Gastrocnemius medialis (tissue), 4 donors: ENCODE data around the gene TIMP3. TPM values are rescaled to one million over a fixed set of nuclear protein-coding genes. Genes with fewer than 3 reads are reported as not detected.

Experiments
- ATAC-seq, 2 donors: fragments of 150-250 bp; one replicate each; pipeline ENCODE4 v1.9.1; 2016
- DNase-seq, 2 donors: peaks; one replicate each; pipeline ENCODE4 v3.0.0-alpha.2; 2019
- H3K27ac ChIP-seq, 4 donors: fragments of 200-600 bp; sonication (generic); 1 replicate in 1 of 4; 2 replicates in 3 of 4; pipeline ENCODE4 v1.5.1; 2016 to 2018; ENCODE audit warnings: mild to moderate bottlenecking in 2 of 4, moderate library complexity in 1 of 4
- H3K27me3 ChIP-seq, 3 donors: fragments of 200-600 bp; sonication (generic) in 2 of 3; 1 replicate in 1 of 3; 2 replicates in 2 of 3; pipeline versions ENCODE4 v1.5.1 to v1.6.0; 2016 to 2019; ENCODE audit warnings: mild to moderate bottlenecking in 1 of 3, moderate library complexity in 1 of 3
- H3K36me3 ChIP-seq, 2 donors: fragments of 200-600 bp; sonication (generic) in 1 of 2; one replicate each; pipeline ENCODE4 v1.5.1; 2017 to 2018
- H3K4me1 ChIP-seq, 2 donors: fragments of 200-600 bp; sonication (generic) in 1 of 2; one replicate each; pipeline ENCODE4 v1.5.1; 2016 to 2017; ENCODE audit warnings: mild to moderate bottlenecking in 2 of 2
- H3K4me3 ChIP-seq, 4 donors: fragments of 200-600 bp; sonication (generic) in 3 of 4; 1 replicate in 1 of 4; 2 replicates in 3 of 4; pipeline ENCODE4 v1.5.1; 2016 to 2019; ENCODE audit warnings: mild to moderate bottlenecking in 2 of 4
- H3K9me3 ChIP-seq, 3 donors: fragments of 200-600 bp; sonication (generic) in 2 of 3; 1 replicate in 1 of 3; 2 replicates in 2 of 3; pipeline ENCODE4 v1.5.1; 2016 to 2019
- POLR2A ChIP-seq, 2 donors: fragments of 450-650 bp; IDR thresholded peaks; one replicate each; pipeline ENCODE4 v1.6.1; 2017; ENCODE audit warnings: antibody characterized with exemption in 2 of 2, mild to moderate bottlenecking in 2 of 2, moderate library complexity in 2 of 2
- in situ Hi-C, 4 donors: fragments of 200-750 bp; cut with MboI; loops; one replicate each; pipeline versions ENCODE4 v1.15.0 to v1.8.0; 2017; ENCODE audit warnings: low sequenced_read_pairs in 4 of 4
- intact Hi-C: fragments of 100-400 bp; cut with DNase I; formaldehyde crosslinking; loops from one replicate; pipeline ENCODE4 v1.15.1; 2023; ENCODE audit warnings: low total_unique reads
- total RNA-seq, 4 donors: library from RNA; depleted of rRNA; stranded (reverse); fragments of >200 nt; gene quantifications; one replicate each; pipeline versions ENCODE4 v1.1.0 to v1.2.3, GENCODE V29; 2016
- TF ChIP-seq, protein P1 (sequence below), 5 experiments: fragments of 450-650 bp in 3 of 5; fragments of 200-600 bp in 2 of 5; sonication (generic) in 2 of 5; IDR thresholded peaks in 4 of 5; conservative IDR thresholded peaks in 1 of 5; 1 replicate in 4 of 5; 2 replicates in 1 of 5; pipeline ENCODE4 v1.5.1; 2016 to 2019; ENCODE audit warnings: antibody characterized with exemption in 5 of 5, mild to moderate bottlenecking in 3 of 5, moderate library complexity in 3 of 5

The TIMP3 gene
- total RNA-seq, 4 donors from 2014 or later: 102 to 247 (median 144) TPM

DNA sequence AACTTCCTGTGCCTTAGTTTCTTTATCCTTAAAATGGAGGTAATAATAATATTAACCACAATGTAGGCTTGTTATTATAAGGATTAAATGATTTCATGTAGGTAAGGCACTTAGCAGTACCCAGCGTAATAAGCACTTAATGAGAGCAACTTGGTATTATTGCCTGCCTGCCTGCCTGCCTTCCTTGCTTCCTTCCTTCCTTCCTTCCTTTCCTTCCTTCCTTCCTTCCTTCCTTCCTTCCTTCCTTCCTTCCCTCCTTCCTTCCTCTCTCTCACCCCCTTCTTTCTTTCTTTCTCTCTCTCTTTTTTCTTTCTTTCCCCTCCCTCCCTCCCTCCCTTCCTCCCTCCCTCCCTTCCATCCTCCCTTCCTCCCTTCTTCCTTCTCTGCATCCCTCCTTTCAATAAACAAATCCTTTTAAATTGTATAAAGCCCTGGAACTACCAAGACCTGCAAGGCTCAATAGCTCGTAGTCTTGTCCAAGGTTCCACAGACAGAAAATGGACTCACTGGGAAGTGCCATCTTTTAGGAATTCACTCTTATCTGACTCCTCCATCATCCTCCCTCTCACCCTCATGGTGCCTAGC, 20.7 kb upstream of the TIMP3 start:
- no peaks in the 10 kb centered on the region for H3K36me3 ChIP-seq
- ATAC-seq: no peak
- in situ Hi-C loops: loop anchor here in 1 of 4 donors (25.0 kb wide), 1 partner anchor 244 kb away; no protein-coding TSS in a partner anchor

GRCh38 chr22:32781695-32782094, 19.8 kb upstream of the TIMP3 start:
- ATAC-seq: peak in 1 of 2 donors; percentile 52
- no peaks in the 10 kb centered on the region for H3K36me3 ChIP-seq
- no peak for DNase-seq
- in situ Hi-C loops (loop anchor here in 1 of 4 donors (25.0 kb wide), 1 partner anchor 244 kb away; no protein-coding TSS in a partner anchor), intact Hi-C loops (no loop called here)
- H3K4me3 ChIP-seq: no peak overlapping the region
- no peak overlapping the region for H3K27ac ChIP-seq
- TF ChIP-seq, protein P1, sequence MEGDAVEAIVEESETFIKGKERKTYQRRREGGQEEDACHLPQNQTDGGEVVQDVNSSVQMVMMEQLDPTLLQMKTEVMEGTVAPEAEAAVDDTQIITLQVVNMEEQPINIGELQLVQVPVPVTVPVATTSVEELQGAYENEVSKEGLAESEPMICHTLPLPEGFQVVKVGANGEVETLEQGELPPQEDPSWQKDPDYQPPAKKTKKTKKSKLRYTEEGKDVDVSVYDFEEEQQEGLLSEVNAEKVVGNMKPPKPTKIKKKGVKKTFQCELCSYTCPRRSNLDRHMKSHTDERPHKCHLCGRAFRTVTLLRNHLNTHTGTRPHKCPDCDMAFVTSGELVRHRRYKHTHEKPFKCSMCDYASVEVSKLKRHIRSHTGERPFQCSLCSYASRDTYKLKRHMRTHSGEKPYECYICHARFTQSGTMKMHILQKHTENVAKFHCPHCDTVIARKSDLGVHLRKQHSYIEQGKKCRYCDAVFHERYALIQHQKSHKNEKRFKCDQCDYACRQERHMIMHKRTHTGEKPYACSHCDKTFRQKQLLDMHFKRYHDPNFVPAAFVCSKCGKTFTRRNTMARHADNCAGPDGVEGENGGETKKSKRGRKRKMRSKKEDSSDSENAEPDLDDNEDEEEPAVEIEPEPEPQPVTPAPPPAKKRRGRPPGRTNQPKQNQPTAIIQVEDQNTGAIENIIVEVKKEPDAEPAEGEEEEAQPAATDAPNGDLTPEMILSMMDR (IDR thresholded peaks at IDR 0.05 in 4 of 5, conservative IDR thresholded peaks at IDR 0.05 in 1 of 5): no peak
- no peak for TF ChIP-seq POLR2A (IDR thresholded peaks at IDR 0.05)
- H3K9me3 ChIP-seq: no peaks in the 10 kb centered on the region
- no peaks in the 10 kb centered on the region for H3K27me3 ChIP-seq
- no peaks in the 10 kb centered on the region for H3K4me1 ChIP-seq

More for the DNA sequence above, 20.7 kb upstream of the TIMP3 start:
- TF ChIP-seq, protein P1 (IDR thresholded peaks at IDR 0.05 in 4 of 5, conservative IDR thresholded peaks at IDR 0.05 in 1 of 5): no peak
- no peak for TF ChIP-seq POLR2A (IDR thresholded peaks at IDR 0.05)
- Histone ChIP-seq H3K9me3 (no peaks in the 10 kb centered on the region), H3K4me1 (no peaks in the 10 kb centered on the region), H3K27ac (no peak overlapping the region), H3K27me3 (no peaks in the 10 kb centered on the region), H3K4me3 (no peak overlapping the region)
- intact Hi-C loops: no loop called here
- no peak for DNase-seq

- no peaks in the 10 kb centered on the region for H3K9me3 ChIP-seq
- ATAC-seq (no peak), DNase-seq (no peak)
- no peaks in the 10 kb centered on the region for H3K36me3 ChIP-seq
- intact Hi-C loops (no loop called here), in situ Hi-C loops (loop anchor here in 1 of 4 donors (25.0 kb wide), 1 partner anchor 248 kb away; no protein-coding TSS in a partner anchor)
- no peak overlapping the region for H3K4me3 ChIP-seq
- H3K4me1 ChIP-seq: no peaks in the 10 kb centered on the region
- no peak overlapping the region for H3K27ac ChIP-seq
- no peaks in the 10 kb centered on the region for H3K27me3 ChIP-seq
- TF ChIP-seq, protein P1 (IDR thresholded peaks at IDR 0.05 in 4 of 5, conservative IDR thresholded peaks at IDR 0.05 in 1 of 5): no peak
Observed at GRCh38 chr22:32785321-32786026, 16.0 kb upstream of the TIMP3 start.

- intact Hi-C loops (no loop called here), in situ Hi-C loops (loop anchor here in 1 of 4 donors (25.0 kb wide), 1 partner anchor 249 kb away; no protein-coding TSS in a partner anchor)
- Histone ChIP-seq H3K9me3 (no peaks in the 10 kb centered on the region), H3K27me3 (no peaks in the 10 kb centered on the region), H3K4me3 (no peak overlapping the region), H3K4me1 (no peaks in the 10 kb centered on the region), H3K36me3 (no peaks in the 10 kb centered on the region), H3K27ac (no peak overlapping the region)
- TF ChIP-seq, protein P1 (IDR thresholded peaks at IDR 0.05 in 4 of 5, conservative IDR thresholded peaks at IDR 0.05 in 1 of 5): no peak
- no peak for TF ChIP-seq POLR2A (IDR thresholded peaks at IDR 0.05)
- ATAC-seq (no peak), DNase-seq (no peak)
Observed at GRCh38 chr22:32786027-32786418, 15.5 kb upstream of the TIMP3 start.
